NCI-H774 (cell line): Measurements from ENCODE around the gene MYLK3.
A peak's percentile ranks its signal among the peaks of the same experiment; 100 is the strongest.
"Not testable (repeated sequence)": the region's sequence is repeated elsewhere in the genome, so short reads cannot be mapped to it uniquely, and the experiment has no call there.

Source experiments
- DNase-seq: peaks from one replicate; lab custom pipeline; 2025; lab: John Stamatoyannopoulos, UW

Gene MYLK3

GRCh38 chr16:46747777-46748651 lies at the start of gene MYLK3:
Gene MYLK3, minus strand, starts transcription at chr16:46748344. Its CDS starts 151 bp downstream, at chr16:46748193.
- no peak for DNase-seq

GRCh38 chr16:46797501-46797900 lies 49.4 kb upstream of the MYLK3 start:
- DNase-seq: no peak

- no peak for DNase-seq
These were observed 48.7 kb upstream of the MYLK3 start for GRCh38 chr16:46796764-46797269.

GRCh38 chr16:46793841-46794240 lies 45.7 kb upstream of the MYLK3 start:
- no peak for DNase-seq

GRCh38 chr16:46790599-46791270 lies 42.6 kb upstream of the MYLK3 start:
- DNase-seq: no peak

- peak; percentile 71 for DNase-seq
These were observed 41.6 kb upstream of the MYLK3 start for GRCh38 chr16:46789499-46790414.

- no peak for DNase-seq
These were observed 40.8 kb upstream of the MYLK3 start for GRCh38 chr16:46788891-46789474.

- DNase-seq: no peak
These were observed 39.8 kb upstream of the MYLK3 start for GRCh38 chr16:46787909-46788308.

GRCh38 chr16:46785076-46785845 lies 37.1 kb upstream of the MYLK3 start:
- no peak for DNase-seq

GRCh38 chr16:46784569-46784968 lies 36.4 kb upstream of the MYLK3 start:
- not testable (repeated sequence) for DNase-seq

- no peak for DNase-seq
These were observed 35.7 kb upstream of the MYLK3 start for GRCh38 chr16:46783800-46784199.

GRCh38 chr16:46782320-46782719 lies 34.2 kb upstream of the MYLK3 start:
- no peak for DNase-seq

- no peak for DNase-seq
These were observed 29.7 kb upstream of the MYLK3 start for GRCh38 chr16:46777804-46778203.

- no peak for DNase-seq
These were observed 27.1 kb upstream of the MYLK3 start for GRCh38 chr16:46775214-46775613.

GRCh38 chr16:46774743-46775177 lies 26.6 kb upstream of the MYLK3 start:
- DNase-seq: no peak

GRCh38 chr16:46772463-46772862 lies 24.3 kb upstream of the MYLK3 start:
- DNase-seq: no peak

GRCh38 chr16:46768809-46769208 lies 20.7 kb upstream of the MYLK3 start:
- DNase-seq: peak; percentile 70

GRCh38 chr16:46765050-46765449 lies 16.9 kb upstream of the MYLK3 start:
- DNase-seq: no peak

GRCh38 chr16:46763147-46763546 lies 15.0 kb upstream of the MYLK3 start:
- DNase-seq: peak; percentile 57

GRCh38 chr16:46762583-46762982 lies 14.4 kb upstream of the MYLK3 start:
- peak; percentile 8 for DNase-seq

GRCh38 chr16:46759309-46759708 lies 11.2 kb upstream of the MYLK3 start:
- DNase-seq: no peak
